ENCODE measurements around the gene TSTD1.

GRCh38 chr1:161083748-161084596, 45.2 kb upstream of the TSTD1 start:
- TF ChIP-seq SIN3A (IDR thresholded peaks at IDR 0.05; ENCODE audit: borderline replicate concordance, insufficient read depth, low read length) (no peak), TAF1 (IDR thresholded peaks at IDR 0.05; ENCODE audit: borderline replicate concordance, insufficient read depth, low read length) (no peak), POLR2AphosphoS5 (IDR thresholded peaks at IDR 0.05; ENCODE audit: low read depth, low read length) (no peak), FOXP2 (optimal IDR thresholded peaks at IDR 0.05; ENCODE audit: borderline replicate concordance, extremely low read depth, extremely low read length, insufficient read depth) (no peak)
- TF ChIP-seq, protein P1, sequence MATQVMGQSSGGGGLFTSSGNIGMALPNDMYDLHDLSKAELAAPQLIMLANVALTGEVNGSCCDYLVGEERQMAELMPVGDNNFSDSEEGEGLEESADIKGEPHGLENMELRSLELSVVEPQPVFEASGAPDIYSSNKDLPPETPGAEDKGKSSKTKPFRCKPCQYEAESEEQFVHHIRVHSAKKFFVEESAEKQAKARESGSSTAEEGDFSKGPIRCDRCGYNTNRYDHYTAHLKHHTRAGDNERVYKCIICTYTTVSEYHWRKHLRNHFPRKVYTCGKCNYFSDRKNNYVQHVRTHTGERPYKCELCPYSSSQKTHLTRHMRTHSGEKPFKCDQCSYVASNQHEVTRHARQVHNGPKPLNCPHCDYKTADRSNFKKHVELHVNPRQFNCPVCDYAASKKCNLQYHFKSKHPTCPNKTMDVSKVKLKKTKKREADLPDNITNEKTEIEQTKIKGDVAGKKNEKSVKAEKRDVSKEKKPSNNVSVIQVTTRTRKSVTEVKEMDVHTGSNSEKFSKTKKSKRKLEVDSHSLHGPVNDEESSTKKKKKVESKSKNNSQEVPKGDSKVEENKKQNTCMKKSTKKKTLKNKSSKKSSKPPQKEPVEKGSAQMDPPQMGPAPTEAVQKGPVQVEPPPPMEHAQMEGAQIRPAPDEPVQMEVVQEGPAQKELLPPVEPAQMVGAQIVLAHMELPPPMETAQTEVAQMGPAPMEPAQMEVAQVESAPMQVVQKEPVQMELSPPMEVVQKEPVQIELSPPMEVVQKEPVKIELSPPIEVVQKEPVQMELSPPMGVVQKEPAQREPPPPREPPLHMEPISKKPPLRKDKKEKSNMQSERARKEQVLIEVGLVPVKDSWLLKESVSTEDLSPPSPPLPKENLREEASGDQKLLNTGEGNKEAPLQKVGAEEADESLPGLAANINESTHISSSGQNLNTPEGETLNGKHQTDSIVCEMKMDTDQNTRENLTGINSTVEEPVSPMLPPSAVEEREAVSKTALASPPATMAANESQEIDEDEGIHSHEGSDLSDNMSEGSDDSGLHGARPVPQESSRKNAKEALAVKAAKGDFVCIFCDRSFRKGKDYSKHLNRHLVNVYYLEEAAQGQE (IDR thresholded peaks at IDR 0.05; ENCODE audit: insufficient read depth in 1 of 2, low read depth in 2 of 2, low read length in 2 of 2): no peak

Measured in PFSK-1 (cell line).